ENCODE results near the gene ROR2.

ROR2 gene

GRCh38 chr9:91603932-91604331 is 346.1 kb downstream of the ROR2 start:
- DNase-seq: no peak

GRCh38 chr9:91599564-91599963 is 350.5 kb downstream of the ROR2 start:
- DNase-seq: no peak

GRCh38 chr9:91591627-91592026 is 358.4 kb downstream of the ROR2 start:
- no peak for DNase-seq

- DNase-seq: no peak
Measured at GRCh38 chr9:91589101-91589553, 360.9 kb downstream of the ROR2 start.

- no peak for DNase-seq
Measured at GRCh38 chr9:91586282-91586681, 363.7 kb downstream of the ROR2 start.

GRCh38 chr9:91583966-91584365 is 366.1 kb downstream of the ROR2 start:
- DNase-seq: no peak

- DNase-seq: no peak
Measured at GRCh38 chr9:91583161-91583875, 366.7 kb downstream of the ROR2 start.

GRCh38 chr9:91582181-91582580 is 367.8 kb downstream of the ROR2 start:
- DNase-seq: no peak

GRCh38 chr9:91580136-91580535 is 369.9 kb downstream of the ROR2 start:
- DNase-seq: no peak

- DNase-seq: no peak
Measured at GRCh38 chr9:91578911-91579310, 371.1 kb downstream of the ROR2 start.

GRCh38 chr9:91577633-91578061 is 372.4 kb downstream of the ROR2 start:
- DNase-seq: no peak

- DNase-seq: no peak
Measured at GRCh38 chr9:91572811-91573210, 377.2 kb downstream of the ROR2 start.

GRCh38 chr9:91572044-91572443 is 378.0 kb downstream of the ROR2 start:
- no peak for DNase-seq

GRCh38 chr9:91571036-91571435 is 379.0 kb downstream of the ROR2 start:
- no peak for DNase-seq

GRCh38 chr9:91567642-91568274 is 382.3 kb downstream of the ROR2 start:
- no peak for DNase-seq

GRCh38 chr9:91564081-91564670 is 385.9 kb downstream of the ROR2 start:
- DNase-seq: no peak

- DNase-seq: no peak
Measured at GRCh38 chr9:91562416-91562815, 387.6 kb downstream of the ROR2 start.

- DNase-seq: no peak
Measured at GRCh38 chr9:91560301-91560700, 389.7 kb downstream of the ROR2 start.

- DNase-seq: no peak
Measured at GRCh38 chr9:91558879-91559278, 391.1 kb downstream of the ROR2 start.

GRCh38 chr9:91558395-91558794 is 391.6 kb downstream of the ROR2 start:
- DNase-seq: no peak

- DNase-seq: no peak
Measured at GRCh38 chr9:91557327-91557726, 392.7 kb downstream of the ROR2 start.

- DNase-seq: no peak
Measured at GRCh38 chr9:91555132-91555531, 394.9 kb downstream of the ROR2 start.

- no peak for DNase-seq
Measured at GRCh38 chr9:91549177-91549576, 400.9 kb downstream of the ROR2 start.

GRCh38 chr9:91547081-91547480 is 402.9 kb downstream of the ROR2 start:
- no peak for DNase-seq
